GM23338 (cell line): Measurements from ENCODE around the gene ZC3H8.

Source experiments
- EZH2 ChIP-seq: fragments of 200-600 bp; sonication (generic); IDR thresholded peaks from one replicate; pipeline ENCODE4 v1.8.0; 2017; ENCODE audit warnings: antibody characterized with exemption, mild to moderate bottlenecking, low read depth; ENCODE audit not compliant: unreplicated experiment
- TF ChIP-seq, protein P1 (sequence below), 2 experiments: fragments of 200-600 bp in 1 of 2; sonication (generic) in 1 of 2; conservative IDR thresholded peaks; 2 replicates each; pipeline versions ENCODE4 v1.5.1 to v1.6.1; 2016 to 2017; ENCODE audit warnings: antibody characterized with exemption in 2 of 2, low read depth in 2 of 2, mild to moderate bottlenecking in 2 of 2, moderate library complexity in 1 of 2

DNA sequence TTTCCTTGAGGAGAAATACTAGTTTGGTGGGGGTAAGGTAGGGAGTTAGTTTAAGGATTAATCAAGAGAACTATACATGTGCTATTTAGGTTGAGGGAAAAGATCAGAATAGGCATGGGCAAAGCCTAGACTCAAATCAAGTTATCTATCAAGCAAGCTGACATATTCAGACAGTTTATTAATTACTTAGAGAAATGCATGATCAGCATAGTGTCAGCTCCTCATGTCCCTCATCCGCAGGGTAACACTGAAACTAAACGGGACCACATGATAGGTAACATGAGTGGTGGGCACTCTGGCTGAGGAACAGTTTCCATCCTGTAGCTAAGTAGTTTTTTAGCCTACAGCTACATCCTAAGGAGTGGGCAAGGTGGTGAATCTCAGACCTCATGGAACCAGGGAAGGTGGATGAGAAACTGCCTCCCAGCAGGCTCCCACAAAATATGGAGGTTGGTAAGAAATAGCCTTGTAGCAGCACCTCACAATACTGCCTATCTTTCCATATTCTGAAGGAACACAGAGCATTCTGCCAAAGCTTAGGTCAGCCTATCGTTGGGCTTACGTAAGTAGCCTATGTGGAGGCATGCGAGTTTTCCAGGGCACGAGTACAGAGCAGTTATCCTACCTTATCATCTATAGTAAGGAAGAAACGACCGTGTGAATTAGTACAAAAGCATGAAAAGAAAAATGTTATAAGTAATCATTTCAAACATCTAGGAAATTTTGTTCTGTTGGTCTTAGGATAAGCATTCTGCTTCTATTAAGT is 39.0 kb upstream of the ZC3H8 start:
- TF ChIP-seq, protein P1, sequence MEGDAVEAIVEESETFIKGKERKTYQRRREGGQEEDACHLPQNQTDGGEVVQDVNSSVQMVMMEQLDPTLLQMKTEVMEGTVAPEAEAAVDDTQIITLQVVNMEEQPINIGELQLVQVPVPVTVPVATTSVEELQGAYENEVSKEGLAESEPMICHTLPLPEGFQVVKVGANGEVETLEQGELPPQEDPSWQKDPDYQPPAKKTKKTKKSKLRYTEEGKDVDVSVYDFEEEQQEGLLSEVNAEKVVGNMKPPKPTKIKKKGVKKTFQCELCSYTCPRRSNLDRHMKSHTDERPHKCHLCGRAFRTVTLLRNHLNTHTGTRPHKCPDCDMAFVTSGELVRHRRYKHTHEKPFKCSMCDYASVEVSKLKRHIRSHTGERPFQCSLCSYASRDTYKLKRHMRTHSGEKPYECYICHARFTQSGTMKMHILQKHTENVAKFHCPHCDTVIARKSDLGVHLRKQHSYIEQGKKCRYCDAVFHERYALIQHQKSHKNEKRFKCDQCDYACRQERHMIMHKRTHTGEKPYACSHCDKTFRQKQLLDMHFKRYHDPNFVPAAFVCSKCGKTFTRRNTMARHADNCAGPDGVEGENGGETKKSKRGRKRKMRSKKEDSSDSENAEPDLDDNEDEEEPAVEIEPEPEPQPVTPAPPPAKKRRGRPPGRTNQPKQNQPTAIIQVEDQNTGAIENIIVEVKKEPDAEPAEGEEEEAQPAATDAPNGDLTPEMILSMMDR (conservative IDR thresholded peaks at IDR 0.05; ENCODE audit: low read depth in 2 of 2) = no peak
- TF ChIP-seq EZH2 = no peak
